ENCODE data around the gene FOXJ3. TPM values are rescaled to one million over a fixed set of nuclear protein-coding genes. Genes with fewer than 3 reads are reported as not detected.

The FOXJ3 gene
- total and polyA plus RNA-seq, 2 of the 8 experiments (the other 6 are each of a cell fraction or from before 2014, with no cell fraction given), result 48.6 to 51.9 TPM

DNA sequence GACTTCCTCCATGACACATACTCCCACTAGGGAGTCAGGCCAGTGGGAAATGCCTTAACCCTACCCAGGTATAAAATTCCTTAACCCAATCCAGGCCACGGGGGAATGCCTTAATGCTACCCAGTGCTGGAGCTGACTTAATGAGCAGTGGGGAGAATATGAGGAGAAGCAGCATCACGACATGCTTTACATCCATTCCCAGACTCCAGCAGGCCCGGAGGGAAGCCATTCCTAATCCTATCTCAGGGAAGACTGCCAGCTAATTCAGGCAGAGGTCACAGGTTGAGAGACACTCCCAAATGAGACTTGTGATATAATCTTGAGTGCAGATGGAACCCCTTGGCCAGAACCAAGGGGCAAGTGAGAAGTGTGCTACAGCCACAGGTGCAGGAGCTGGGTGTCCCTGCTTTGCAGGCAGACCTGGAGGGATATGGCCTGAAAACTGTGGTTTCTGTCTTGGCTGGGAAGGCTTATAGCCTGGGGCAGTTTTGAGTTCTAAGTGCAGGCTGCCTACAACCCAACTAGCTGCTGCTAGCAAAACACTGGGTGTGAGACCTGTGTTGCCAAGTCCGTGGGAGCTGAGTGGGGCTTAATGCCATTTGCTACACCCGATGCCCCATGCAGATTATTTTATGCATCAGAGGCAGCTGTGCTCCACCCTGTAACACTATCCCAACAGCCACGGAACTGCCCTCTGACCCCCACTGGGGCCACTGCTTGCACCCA lies 125.3 kb downstream of the FOXJ3 start:
- no peak overlapping the region for H3K23ac ChIP-seq (ENCODE audit: insufficient read length)
- H2BK5ac ChIP-seq (ENCODE audit: low read depth, low read length), result no peak overlapping the region
- H2BK12ac ChIP-seq (ENCODE audit: low read depth, low read length), result no peak overlapping the region
- no peaks in the 10 kb centered on the region; a peak in 1 of 8 replicates for H3K36me3 ChIP-seq (ENCODE audit: control insufficient read depth in 2 of 4, insufficient read depth in 4 of 4, low read length in 3 of 4)
- H3K9me3 ChIP-seq (ENCODE audit: insufficient read depth in 2 of 2, low read depth in 1 of 2, low read length in 1 of 2), result no peaks in the 10 kb centered on the region
- H2BK120ac ChIP-seq (replicated peaks; ENCODE audit: low read depth, low read length), result no peak overlapping the region
- H2AFZ ChIP-seq (ENCODE audit: low read length), result no peak overlapping the region
- H2BK15ac ChIP-seq (ENCODE audit: low read length), result no peak overlapping the region
- no peak for DNase-seq (ENCODE audit: low read depth in 1 of 2, low spot score in 2 of 2)
- H3K56ac ChIP-seq (replicated peaks; ENCODE audit: insufficient read length, low read depth, low read length), result no peak overlapping the region
- 94% methylated on average over 6 of the region's 6 CpGs; no CpG with 5 or more reads in 1 of the 2 experiments for WGBS, 2 experiments (ENCODE audit: extremely low coverage in 1 of 2, insufficient coverage in 1 of 2, insufficient read length in 1 of 2, insufficient replicate concordance in 2 of 2, low coverage in 1 of 2, low lambda C conversion rate in 2 of 2, missing lambda C conversion rate in 1 of 2)
- POLR2A ChIA-PET (ENCODE audit: partially characterized antibody), result no interaction called here
- no peak overlapping the region for H3K27ac ChIP-seq (ENCODE audit: low read depth, low read length)
- H4K8ac ChIP-seq (ENCODE audit: extremely low read depth, insufficient read depth, low read length), result no peak overlapping the region
- no peak overlapping the region for H2AK5ac ChIP-seq (ENCODE audit: low read depth, low read length)
- H4K20me1 ChIP-seq (replicated peaks in 1 of 2; ENCODE audit: control insufficient read depth in 1 of 2, insufficient read depth in 2 of 2, low read length in 2 of 2), result peaks cover 4% of the 10 kb centered on the region in 2 experiments
- H3K79me2 ChIP-seq (ENCODE audit: control insufficient read depth in 1 of 2, insufficient read depth in 2 of 2, low read length in 2 of 2), result peaks cover 0 to 85% of the 10 kb centered on the region in 2 experiments; a peak in 3 of 4 replicates
- no peak overlapping the region for H4K91ac ChIP-seq (replicated peaks; ENCODE audit: insufficient read length, low read length)
- no peak overlapping the region; a peak in 1 of 7 replicates for H3K9ac ChIP-seq (replicated peaks in 1 of 4; ENCODE audit: extremely low read depth in 1 of 4, low read depth in 3 of 4, low read length in 3 of 4)
- CTCF ChIA-PET (ENCODE audit: partially characterized antibody), result interaction anchor here (1.4 kb wide), 1 partner anchor 9 kb away, joined by 4 read pairs; no protein-coding TSS in a partner anchor
- H3K14ac ChIP-seq (ENCODE audit: insufficient read length), result no peak overlapping the region
- peaks cover 4% of the 10 kb centered on the region; the same call in 1 of the 2 replicates for H3K79me1 ChIP-seq (ENCODE audit: low read depth, low read length)
- H2BK20ac ChIP-seq (ENCODE audit: low read length), result no peak overlapping the region
- no peak overlapping the region for H4K5ac ChIP-seq (ENCODE audit: insufficient read length, low read depth, low read length)
- H3K23me2 ChIP-seq (ENCODE audit: low read depth, low read length), result no peaks in the 10 kb centered on the region; the same call in 1 of the 2 replicates
- no peaks in the 10 kb centered on the region for H3K27me3 ChIP-seq (replicated peaks in 1 of 4; ENCODE audit: control insufficient read depth in 3 of 4, extremely low read depth in 1 of 4, insufficient read depth in 3 of 4, low read length in 3 of 4)
- H3K18ac ChIP-seq (ENCODE audit: extremely low read depth, low read length), result no peak overlapping the region
- no peak for FAIRE-seq
- peaks cover 0 to 2% (median under 1%) of the 10 kb centered on the region in 4 experiments; a peak in 5 of 7 replicates for H3K4me1 ChIP-seq (replicated peaks in 1 of 4; ENCODE audit: control insufficient read depth in 3 of 4, insufficient read depth in 4 of 4, low read length in 3 of 4)
- H3K4ac ChIP-seq (replicated peaks; ENCODE audit: insufficient read length, low read depth, low read length), result no peak overlapping the region
- no peak overlapping the region for H3K4me3 ChIP-seq (ENCODE audit: extremely low read depth in 1 of 4, insufficient read depth in 2 of 4, low read depth in 3 of 4, low read length in 4 of 4)
- no peak overlapping the region for H3K4me2 ChIP-seq (ENCODE audit: insufficient read depth in 1 of 2, low read depth in 2 of 2, low read length in 2 of 2)
- no peak for TF ChIP-seq KDM4A (IDR thresholded peaks at IDR 0.05; ENCODE audit: low read depth, low read length, severe bottlenecking)
- TF ChIP-seq, protein P1, sequence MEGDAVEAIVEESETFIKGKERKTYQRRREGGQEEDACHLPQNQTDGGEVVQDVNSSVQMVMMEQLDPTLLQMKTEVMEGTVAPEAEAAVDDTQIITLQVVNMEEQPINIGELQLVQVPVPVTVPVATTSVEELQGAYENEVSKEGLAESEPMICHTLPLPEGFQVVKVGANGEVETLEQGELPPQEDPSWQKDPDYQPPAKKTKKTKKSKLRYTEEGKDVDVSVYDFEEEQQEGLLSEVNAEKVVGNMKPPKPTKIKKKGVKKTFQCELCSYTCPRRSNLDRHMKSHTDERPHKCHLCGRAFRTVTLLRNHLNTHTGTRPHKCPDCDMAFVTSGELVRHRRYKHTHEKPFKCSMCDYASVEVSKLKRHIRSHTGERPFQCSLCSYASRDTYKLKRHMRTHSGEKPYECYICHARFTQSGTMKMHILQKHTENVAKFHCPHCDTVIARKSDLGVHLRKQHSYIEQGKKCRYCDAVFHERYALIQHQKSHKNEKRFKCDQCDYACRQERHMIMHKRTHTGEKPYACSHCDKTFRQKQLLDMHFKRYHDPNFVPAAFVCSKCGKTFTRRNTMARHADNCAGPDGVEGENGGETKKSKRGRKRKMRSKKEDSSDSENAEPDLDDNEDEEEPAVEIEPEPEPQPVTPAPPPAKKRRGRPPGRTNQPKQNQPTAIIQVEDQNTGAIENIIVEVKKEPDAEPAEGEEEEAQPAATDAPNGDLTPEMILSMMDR (IDR thresholded peaks at IDR 0.05; ENCODE audit: control extremely low read depth in 1 of 3, insufficient read depth in 1 of 3, low read depth in 1 of 3, low read length in 3 of 3), result no peak
- TF ChIP-seq GABPA (IDR thresholded peaks at IDR 0.05; ENCODE audit: borderline replicate concordance, insufficient read depth, low read length), result no peak
- TF ChIP-seq ASH2L (IDR thresholded peaks at IDR 0.05; ENCODE audit: low read length), result no peak
- TF ChIP-seq BCL11A (IDR thresholded peaks at IDR 0.05; ENCODE audit: low read depth in 2 of 2, low read length in 2 of 2), result no peak
- no peak for TF ChIP-seq BRCA1 (IDR thresholded peaks at IDR 0.05; ENCODE audit: low read depth, low read length)
- TF ChIP-seq YY1 (IDR thresholded peaks at IDR 0.05; ENCODE audit: low read depth, low read length), result no peak
- TF ChIP-seq JUN (IDR thresholded peaks at IDR 0.05; ENCODE audit: low read depth, low read length), result no peak
- no peak for TF ChIP-seq RFX5 (IDR thresholded peaks at IDR 0.05; ENCODE audit: borderline replicate concordance, low read depth, low read length)
- no peak for TF ChIP-seq TCF12 (IDR thresholded peaks at IDR 0.05; ENCODE audit: low read depth, low read length)

All from H1 (cell line).